DND-41 (cell line): ENCODE results near the gene GTSF1L.
A peak's percentile ranks its signal among the peaks of the same experiment; 100 is the strongest.

Source experiments
- ATAC-seq: fragments of 200-7000 bp; cut with Tn5 transposase; 3 replicates; pipeline ENCODE4 v1.9.1; 2021; ENCODE audit warnings: low read depth; ENCODE audit not compliant: insufficient read depth
- DNase-seq: peaks from one replicate; pipeline ENCODE4 v3.0.0-alpha.2; 2020
- H2AFZ ChIP-seq: 2 replicates; pipeline ENCODE4 v1.6.0; 2012; ENCODE audit warnings: low read depth, low read length
- H3K27ac ChIP-seq: 2 replicates; pipeline ENCODE4 v1.5.1; 2012; ENCODE audit warnings: low read length, inconsistent platforms
- H3K27me3 ChIP-seq: fragments of 200-600 bp; sonication (generic); 2 replicates; pipeline ENCODE4 v1.6.0; 2012; ENCODE audit warnings: low read length, mild to moderate bottlenecking, inconsistent platforms; ENCODE audit not compliant: insufficient read depth, poor library complexity
- H3K36me3 ChIP-seq: 2 replicates; pipeline ENCODE4 v1.5.1; 2012; ENCODE audit warnings: low read length, inconsistent platforms; ENCODE audit not compliant: insufficient read depth
- H3K4me1 ChIP-seq: 2 replicates; pipeline ENCODE4 v1.5.1; 2012; ENCODE audit warnings: mild to moderate bottlenecking, low read length; ENCODE audit not compliant: insufficient read depth
- H3K4me2 ChIP-seq: 2 replicates; pipeline ENCODE4 v1.6.0; 2012; ENCODE audit warnings: mild to moderate bottlenecking, moderate library complexity, low read length, inconsistent platforms; ENCODE audit not compliant: insufficient read depth
- H3K4me3 ChIP-seq, 2 experiments: fragments of 200-600 bp in 1 of 2; shearing (Covaris generic) in 1 of 2; 2 replicates each; pipeline ENCODE4 v1.5.1; 2012 to 2016; ENCODE audit warnings: inconsistent platforms in 2 of 2, low read length in 2 of 2, mild to moderate bottlenecking in 2 of 2, low read depth in 1 of 2, moderate library complexity in 1 of 2
- H3K79me2 ChIP-seq: 2 replicates; pipeline ENCODE4 v1.6.0; 2012; ENCODE audit warnings: low read length, inconsistent platforms; ENCODE audit not compliant: insufficient read depth
- H3K9ac ChIP-seq: 2 replicates; pipeline ENCODE4 v1.6.0; 2012; ENCODE audit warnings: low read depth, mild to moderate bottlenecking, inconsistent platforms, low read length, moderate library complexity
- H3K9me3 ChIP-seq: 2 replicates; pipeline ENCODE4 v1.5.1; 2012; ENCODE audit warnings: low read length, moderate library complexity, mild to moderate bottlenecking, inconsistent platforms; ENCODE audit not compliant: insufficient read depth, severe bottlenecking
- H4K20me1 ChIP-seq: 2 replicates; pipeline ENCODE4 v1.6.0; 2012; ENCODE audit warnings: low read length; ENCODE audit not compliant: insufficient read depth
- CTCF ChIP-seq: IDR thresholded peaks from 2 replicates; pipeline ENCODE4 v1.5.1; 2012; ENCODE audit warnings: borderline replicate concordance, low read length, moderate library complexity, mild to moderate bottlenecking; ENCODE audit not compliant: poor library complexity, severe bottlenecking; ENCODE audit errors: extremely low read depth
- EZH2 ChIP-seq: IDR thresholded peaks from 3 replicates; pipeline ENCODE4 v1.6.1; 2012; ENCODE audit warnings: borderline replicate concordance, low read depth, mild to moderate bottlenecking, moderate library complexity, low read length, inconsistent platforms; ENCODE audit not compliant: severe bottlenecking

Gene GTSF1L

GRCh38 chr20:43716757-43717615, 9.8 kb downstream of the GTSF1L start:
- no peaks in the 10 kb centered on the region for H3K9me3 ChIP-seq
- peaks cover 58% of the 10 kb centered on the region for H3K36me3 ChIP-seq
- ATAC-seq (peak; percentile 9; the same call in 1 of the 3 replicates), DNase-seq (no peak)
- TF ChIP-seq CTCF (no peak), EZH2 (no peak)
- H2AFZ ChIP-seq, result no peak overlapping the region
- H3K4me2 ChIP-seq, result no peak overlapping the region
- peaks cover 41% of the 10 kb centered on the region for H4K20me1 ChIP-seq
- no peak overlapping the region for H3K9ac ChIP-seq
- no peaks in the 10 kb centered on the region for H3K27me3 ChIP-seq
- H3K79me2 ChIP-seq, result no peaks in the 10 kb centered on the region
- no peak overlapping the region for H3K4me3 ChIP-seq
- no peaks in the 10 kb centered on the region for H3K4me1 ChIP-seq
- H3K27ac ChIP-seq, result no peak overlapping the region

- ATAC-seq, result no peak
- H3K27ac ChIP-seq, result no peak overlapping the region
- peaks cover 67% of the 10 kb centered on the region for H3K36me3 ChIP-seq
- no peaks in the 10 kb centered on the region for H3K4me1 ChIP-seq
- H2AFZ ChIP-seq, result no peak overlapping the region
- H3K4me3 ChIP-seq, result no peak overlapping the region
- TF ChIP-seq CTCF (no peak), EZH2 (no peak)
- H4K20me1 ChIP-seq, result peaks cover 48% of the 10 kb centered on the region
- no peak overlapping the region for H3K4me2 ChIP-seq
- H3K9me3 ChIP-seq, result no peaks in the 10 kb centered on the region
- H3K27me3 ChIP-seq, result no peaks in the 10 kb centered on the region
- H3K79me2 ChIP-seq, result no peaks in the 10 kb centered on the region
- DNase-seq, result no peak
- H3K9ac ChIP-seq, result no peak overlapping the region
Observed at GRCh38 chr20:43716123-43716522, 10.7 kb downstream of the GTSF1L start.

GRCh38 chr20:43715511-43715910, 11.3 kb downstream of the GTSF1L start:
- Histone ChIP-seq H3K9ac (no peak overlapping the region), H3K4me3 (no peak overlapping the region), H2AFZ (no peak overlapping the region), H3K9me3 (no peaks in the 10 kb centered on the region), H3K4me1 (no peaks in the 10 kb centered on the region), H3K79me2 (no peaks in the 10 kb centered on the region), H3K36me3 (peaks cover 73% of the 10 kb centered on the region), H3K27me3 (no peaks in the 10 kb centered on the region), H3K27ac (no peak overlapping the region), H4K20me1 (peaks cover 55% of the 10 kb centered on the region), H3K4me2 (no peak overlapping the region)
- ATAC-seq (no peak), DNase-seq (no peak)
- TF ChIP-seq CTCF, result no peak
- no peak for TF ChIP-seq EZH2
